Astrocyte (in vitro differentiated cells and primary cell): ENCODE measurements around the gene DTNA. TPM values are rescaled to one million over a fixed set of nuclear protein-coding genes. Genes with fewer than 3 reads are reported as not detected.
"Not testable (repeated sequence)": the region's sequence is repeated elsewhere in the genome, so short reads cannot be mapped to it uniquely, and the experiment has no call there.

Experiments
- DNase-seq: peaks from one replicate; pipeline ENCODE4 v3.0.0-alpha.2; 2010; ENCODE audit warnings: low read depth
- FAIRE-seq: peaks from 2 replicates; lab custom pipeline; 2011; peaks lifted over from hg19 to GRCh38; lab: Jason Lieb, UNC
- H2AFZ ChIP-seq: 2 replicates; pipeline ENCODE4 v1.6.0; 2012; ENCODE audit warnings: low read depth, low read length, inconsistent platforms
- H3K27ac ChIP-seq: 2 replicates; pipeline ENCODE4 v1.5.1; 2011; ENCODE audit warnings: low read depth, low read length, inconsistent platforms
- H3K27me3 ChIP-seq: 2 replicates; pipeline ENCODE4 v1.6.0; 2011; ENCODE audit warnings: low read length, inconsistent platforms; ENCODE audit not compliant: insufficient read depth
- H3K36me3 ChIP-seq: 2 replicates; pipeline ENCODE4 v1.5.1; 2011; ENCODE audit warnings: low read length, inconsistent platforms; ENCODE audit not compliant: insufficient read depth
- H3K4me1 ChIP-seq: 2 replicates; pipeline ENCODE4 v1.5.1; 2011; ENCODE audit warnings: low read length, inconsistent platforms; ENCODE audit not compliant: insufficient read depth
- H3K4me2 ChIP-seq: 2 replicates; pipeline ENCODE4 v1.6.0; 2012; ENCODE audit warnings: low read length, inconsistent platforms
- H3K4me3 ChIP-seq: 2 replicates; pipeline ENCODE4 v1.5.1; 2011; ENCODE audit warnings: low read depth, mild to moderate bottlenecking, low read length, inconsistent platforms; ENCODE audit not compliant: insufficient read depth
- H3K79me2 ChIP-seq: 2 replicates; pipeline ENCODE4 v1.6.0; 2012; ENCODE audit warnings: mild to moderate bottlenecking, low read length, inconsistent platforms; ENCODE audit not compliant: insufficient read depth
- H3K9ac ChIP-seq: 2 replicates; pipeline ENCODE4 v1.6.0; 2012; ENCODE audit warnings: mild to moderate bottlenecking, low read length, inconsistent platforms
- H3K9me3 ChIP-seq: 2 replicates; pipeline ENCODE4 v1.5.1; 2012; ENCODE audit warnings: low read depth, mild to moderate bottlenecking, low read length, inconsistent platforms; ENCODE audit not compliant: insufficient read depth
- H4K20me1 ChIP-seq: 2 replicates; pipeline ENCODE4 v1.6.0; 2012; ENCODE audit warnings: low read length, inconsistent platforms; ENCODE audit not compliant: insufficient read depth
- H3K27ac Mint-ChIP-seq: one replicate; pipeline ENCODE4 v1.8.0; 2021; ENCODE audit warnings: mild to moderate bottlenecking, mixed read lengths; ENCODE audit not compliant: unreplicated experiment
- H3K27me3 Mint-ChIP-seq: one replicate; pipeline ENCODE4 v1.8.0; 2021; ENCODE audit warnings: low read depth, mixed read lengths; ENCODE audit not compliant: unreplicated experiment
- H3K36me3 Mint-ChIP-seq: one replicate; pipeline ENCODE4 v1.8.0; 2021; ENCODE audit warnings: low read depth, mixed read lengths; ENCODE audit not compliant: unreplicated experiment
- H3K4me1 Mint-ChIP-seq: one replicate; pipeline ENCODE4 v1.8.0; 2021; ENCODE audit warnings: low read depth, mixed read lengths; ENCODE audit not compliant: unreplicated experiment
- H3K4me3 Mint-ChIP-seq: one replicate; pipeline ENCODE4 v1.8.0; 2021; ENCODE audit warnings: mild to moderate bottlenecking, moderate library complexity, mixed read lengths; ENCODE audit not compliant: unreplicated experiment
- H3K9me3 Mint-ChIP-seq: one replicate; pipeline ENCODE4 v1.8.0; 2021; ENCODE audit warnings: mild to moderate bottlenecking, mixed read lengths; ENCODE audit not compliant: unreplicated experiment
- EZH2 ChIP-seq: IDR thresholded peaks from 2 replicates; pipeline ENCODE4 v1.6.1; 2012; ENCODE audit warnings: mild to moderate bottlenecking, low read length, inconsistent platforms; ENCODE audit not compliant: insufficient read depth
- total RNA-seq: library from RNA; stranded (reverse); gene quantifications from 2 replicates; pipeline ENCODE4 v1.2.1, GENCODE V29; 2021
- TF ChIP-seq, protein P1 (sequence below): IDR thresholded peaks from 2 replicates; pipeline ENCODE4 v1.5.1; 2011; ENCODE audit warnings: low read depth, mild to moderate bottlenecking, inconsistent platforms, low read length, moderate library complexity; ENCODE audit not compliant: insufficient read depth

DTNA gene
- total RNA-seq, 1 donor from 2014 or later, result 41.1 TPM

DNA sequence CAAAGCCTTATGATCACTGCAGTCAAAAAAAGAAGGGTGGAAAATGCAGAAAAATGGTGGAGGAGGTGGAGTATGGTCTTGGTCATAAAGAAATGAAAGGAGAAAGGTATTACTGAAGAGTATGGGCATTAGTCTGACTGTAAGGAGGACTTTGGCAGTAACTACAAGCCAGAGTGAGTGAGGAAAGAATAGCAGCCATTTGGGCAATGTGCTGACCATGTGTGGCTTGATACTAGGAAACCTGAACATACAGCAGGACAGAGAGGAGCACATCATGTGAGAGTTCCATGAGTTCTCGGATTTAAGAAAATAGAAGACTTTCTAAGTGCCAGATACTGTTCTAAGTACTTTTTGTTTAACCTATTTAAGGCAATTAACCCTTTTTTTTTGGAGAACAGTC is 8.5 kb downstream of the DTNA start:
- peaks cover 3% of the 10 kb centered on the region for H3K4me1 Mint-ChIP-seq
- TF ChIP-seq, protein P1, sequence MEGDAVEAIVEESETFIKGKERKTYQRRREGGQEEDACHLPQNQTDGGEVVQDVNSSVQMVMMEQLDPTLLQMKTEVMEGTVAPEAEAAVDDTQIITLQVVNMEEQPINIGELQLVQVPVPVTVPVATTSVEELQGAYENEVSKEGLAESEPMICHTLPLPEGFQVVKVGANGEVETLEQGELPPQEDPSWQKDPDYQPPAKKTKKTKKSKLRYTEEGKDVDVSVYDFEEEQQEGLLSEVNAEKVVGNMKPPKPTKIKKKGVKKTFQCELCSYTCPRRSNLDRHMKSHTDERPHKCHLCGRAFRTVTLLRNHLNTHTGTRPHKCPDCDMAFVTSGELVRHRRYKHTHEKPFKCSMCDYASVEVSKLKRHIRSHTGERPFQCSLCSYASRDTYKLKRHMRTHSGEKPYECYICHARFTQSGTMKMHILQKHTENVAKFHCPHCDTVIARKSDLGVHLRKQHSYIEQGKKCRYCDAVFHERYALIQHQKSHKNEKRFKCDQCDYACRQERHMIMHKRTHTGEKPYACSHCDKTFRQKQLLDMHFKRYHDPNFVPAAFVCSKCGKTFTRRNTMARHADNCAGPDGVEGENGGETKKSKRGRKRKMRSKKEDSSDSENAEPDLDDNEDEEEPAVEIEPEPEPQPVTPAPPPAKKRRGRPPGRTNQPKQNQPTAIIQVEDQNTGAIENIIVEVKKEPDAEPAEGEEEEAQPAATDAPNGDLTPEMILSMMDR, result no peak
- TF ChIP-seq EZH2, result no peak
- H3K4me3 Mint-ChIP-seq, result peak overlapping the region; percentile 30
- Histone ChIP-seq H3K27ac (no peak overlapping the region), H3K4me3 (no peak overlapping the region), H2AFZ (no peak overlapping the region), H3K27me3 (no peaks in the 10 kb centered on the region), H3K4me1 (no peaks in the 10 kb centered on the region), H3K36me3 (no peaks in the 10 kb centered on the region), H3K9me3 (no peaks in the 10 kb centered on the region), H4K20me1 (no peaks in the 10 kb centered on the region), H3K4me2 (no peak overlapping the region), H3K9ac (no peak overlapping the region), H3K79me2 (no peaks in the 10 kb centered on the region)
- DNase-seq, result no peak
- H3K36me3 Mint-ChIP-seq, result no peaks in the 10 kb centered on the region
- H3K27ac Mint-ChIP-seq, result no peak overlapping the region
- FAIRE-seq, result no peak
- H3K9me3 Mint-ChIP-seq, result no peaks in the 10 kb centered on the region
- no peaks in the 10 kb centered on the region for H3K27me3 Mint-ChIP-seq

DNA sequence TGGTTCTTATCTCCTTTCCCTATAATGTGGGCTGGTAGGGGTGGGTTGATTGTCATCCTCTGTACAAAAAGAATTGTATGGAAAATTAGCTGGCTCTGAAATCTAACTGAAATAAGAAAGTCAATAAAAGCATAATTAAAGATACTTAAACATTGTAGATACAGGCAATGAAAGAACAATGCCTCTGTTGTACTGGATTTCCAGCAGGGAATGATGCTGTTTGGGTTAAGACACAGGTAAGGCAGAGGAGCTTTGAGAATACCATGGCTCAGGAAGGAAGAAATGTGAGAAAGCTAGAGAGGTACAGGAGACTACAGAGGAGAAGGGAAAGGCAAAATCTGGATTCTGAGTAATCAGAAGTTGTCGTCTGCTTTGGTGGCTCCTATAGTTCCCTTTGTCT is 10.1 kb downstream of the DTNA start:
- H3K4me1 ChIP-seq, result no peaks in the 10 kb centered on the region
- TF ChIP-seq, protein P1, result no peak
- TF ChIP-seq EZH2, result no peak
- H3K9me3 Mint-ChIP-seq, result peaks cover 4% of the 10 kb centered on the region
- no peak overlapping the region for H3K4me2 ChIP-seq
- H3K27me3 Mint-ChIP-seq, result no peaks in the 10 kb centered on the region
- H3K27me3 ChIP-seq, result no peaks in the 10 kb centered on the region
- H3K36me3 Mint-ChIP-seq, result peaks cover 4% of the 10 kb centered on the region
- H3K9me3 ChIP-seq, result no peaks in the 10 kb centered on the region
- H3K27ac ChIP-seq, result no peak overlapping the region
- H3K9ac ChIP-seq, result no peak overlapping the region
- H3K36me3 ChIP-seq, result no peaks in the 10 kb centered on the region
- no peak overlapping the region for H3K27ac Mint-ChIP-seq
- no peaks in the 10 kb centered on the region for H4K20me1 ChIP-seq
- H3K79me2 ChIP-seq, result no peaks in the 10 kb centered on the region
- no peak overlapping the region for H3K4me3 ChIP-seq
- no peak for FAIRE-seq
- no peak overlapping the region for H2AFZ ChIP-seq
- no peak overlapping the region for H3K4me3 Mint-ChIP-seq
- no peak for DNase-seq
- peaks cover 3% of the 10 kb centered on the region for H3K4me1 Mint-ChIP-seq

DNA sequence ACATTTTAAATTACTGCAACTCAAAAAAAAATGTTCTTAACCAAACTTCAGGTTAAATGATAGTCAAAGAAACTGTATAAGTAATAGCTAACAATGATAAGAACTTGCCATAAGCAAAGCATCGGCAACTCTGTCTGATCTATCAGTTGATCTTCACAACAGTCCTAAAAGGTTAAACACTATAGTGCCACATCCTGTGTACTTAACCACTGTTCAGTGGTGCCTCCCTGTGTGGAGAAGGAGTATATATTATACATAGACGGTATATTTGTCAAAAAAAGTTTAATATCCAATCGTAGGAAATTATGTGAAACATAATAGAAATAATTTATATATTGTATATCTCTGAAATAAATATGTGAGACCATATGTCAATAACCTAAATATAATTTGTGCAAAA is 13.0 kb downstream of the DTNA start:
- Histone ChIP-seq H4K20me1 (no peaks in the 10 kb centered on the region), H3K79me2 (no peaks in the 10 kb centered on the region), H3K9me3 (no peaks in the 10 kb centered on the region), H3K4me1 (no peaks in the 10 kb centered on the region), H3K9ac (no peak overlapping the region), H2AFZ (no peak overlapping the region), H3K27ac (no peak overlapping the region), H3K4me3 (no peak overlapping the region), H3K36me3 (no peaks in the 10 kb centered on the region), H3K27me3 (no peaks in the 10 kb centered on the region), H3K4me2 (no peak overlapping the region)
- Mint-ChIP-seq H3K4me1 (peaks cover 3% of the 10 kb centered on the region), H3K4me3 (no peak overlapping the region), H3K36me3 (peaks cover 4% of the 10 kb centered on the region), H3K9me3 (peaks cover 9% of the 10 kb centered on the region), H3K27me3 (no peaks in the 10 kb centered on the region), H3K27ac (no peak overlapping the region)
- DNase-seq (no peak), FAIRE-seq (no peak)
- TF ChIP-seq, protein P1, result no peak
- no peak for TF ChIP-seq EZH2

DNA sequence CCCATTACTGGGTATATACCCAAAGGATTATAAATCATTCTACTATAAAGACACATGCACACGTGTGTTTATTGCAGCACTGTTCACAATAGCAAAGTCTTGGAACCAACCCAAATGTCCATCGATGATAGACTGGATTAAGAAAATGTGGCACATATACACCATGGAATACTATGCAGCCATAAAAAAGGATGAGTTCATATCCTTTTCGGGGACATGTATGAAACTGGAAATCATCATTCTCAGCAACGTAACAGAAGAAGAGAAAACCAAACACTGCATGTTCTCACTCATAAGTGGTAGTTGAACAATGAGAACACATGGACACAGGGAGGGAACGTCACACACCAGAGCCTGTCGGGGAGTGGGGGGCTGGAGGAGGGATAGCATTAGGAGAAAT is 15.6 kb downstream of the DTNA start:
- not testable (repeated sequence) for H4K20me1 ChIP-seq, H3K36me3 Mint-ChIP-seq, H3K79me2 ChIP-seq, H3K27ac Mint-ChIP-seq, FAIRE-seq, H3K4me1 Mint-ChIP-seq, H3K9ac ChIP-seq, H3K36me3 ChIP-seq, H3K4me3 ChIP-seq, H3K27me3 ChIP-seq, DNase-seq, H2AFZ ChIP-seq, H3K27ac ChIP-seq, H3K4me2 ChIP-seq, H3K9me3 ChIP-seq, H3K4me3 Mint-ChIP-seq, H3K9me3 Mint-ChIP-seq, H3K27me3 Mint-ChIP-seq, H3K4me1 ChIP-seq
